Mucosa of rectum (tissue), 2 donors: Measurements from ENCODE around the gene PDPN.

ENCODE experiments used
- H3K27ac ChIP-seq, 2 donors: one replicate each; pipeline ENCODE4 v1.7.0; 2013; ENCODE audit warnings: inconsistent platforms in 2 of 2, low read depth in 2 of 2, low read length in 2 of 2
- H3K27me3 ChIP-seq, 2 donors: one replicate each; pipeline ENCODE4 v1.7.0; 2013; ENCODE audit warnings: low read length in 2 of 2; ENCODE audit not compliant: control insufficient read depth in 2 of 2, insufficient read depth in 2 of 2
- H3K36me3 ChIP-seq, 2 donors: one replicate each; pipeline ENCODE4 v1.7.0; 2013; ENCODE audit warnings: low read length in 2 of 2; ENCODE audit not compliant: control insufficient read depth in 2 of 2, insufficient read depth in 2 of 2
- H3K4me1 ChIP-seq, 2 donors: one replicate each; pipeline ENCODE4 v1.7.0; 2013; ENCODE audit warnings: low read length in 2 of 2, mild to moderate bottlenecking in 1 of 2; ENCODE audit not compliant: control insufficient read depth in 2 of 2, insufficient read depth in 2 of 2
- H3K4me3 ChIP-seq, 2 donors: one replicate each; pipeline ENCODE4 v1.7.0; 2013; ENCODE audit warnings: low read length in 2 of 2
- H3K9ac ChIP-seq, 2 donors: one replicate each; pipeline ENCODE4 v1.7.0; 2013; ENCODE audit warnings: low read length in 2 of 2, low read depth in 1 of 2, mild to moderate bottlenecking in 1 of 2
- H3K9me3 ChIP-seq, 2 donors: one replicate each; pipeline ENCODE4 v1.7.0; 2013; ENCODE audit warnings: low read length in 2 of 2; ENCODE audit not compliant: control insufficient read depth in 2 of 2
- donor health status: healthy.
- donor health status: Normal muscosa, but diverticular disease.

PDPN gene

DNA sequence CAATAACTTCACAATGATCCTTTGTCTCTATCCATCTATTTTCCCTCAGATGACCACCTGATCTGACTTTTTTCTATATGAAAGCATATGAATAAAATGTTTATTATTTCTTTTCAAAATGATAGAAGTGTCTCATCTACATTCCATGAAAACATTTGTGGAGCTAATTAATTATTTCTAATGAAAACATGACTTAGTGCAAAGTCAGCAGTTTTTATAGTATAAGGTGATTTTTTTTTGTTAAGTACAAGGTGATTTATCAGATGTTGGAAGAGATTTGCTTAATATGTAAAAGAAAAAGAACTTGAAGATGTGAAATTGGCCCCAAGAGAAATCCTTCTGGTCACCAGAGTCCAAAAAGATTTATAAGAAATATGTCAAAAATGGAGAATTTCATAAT is 43.5 kb downstream of the PDPN start:
- no peaks in the 10 kb centered on the region for H3K9me3 ChIP-seq
- H3K9ac ChIP-seq = no peak overlapping the region
- H3K27ac ChIP-seq = no peak overlapping the region
- no peaks in the 10 kb centered on the region for H3K4me1 ChIP-seq
- no peaks in the 10 kb centered on the region for H3K27me3 ChIP-seq
- H3K4me3 ChIP-seq = no peak overlapping the region
- no peaks in the 10 kb centered on the region for H3K36me3 ChIP-seq

DNA sequence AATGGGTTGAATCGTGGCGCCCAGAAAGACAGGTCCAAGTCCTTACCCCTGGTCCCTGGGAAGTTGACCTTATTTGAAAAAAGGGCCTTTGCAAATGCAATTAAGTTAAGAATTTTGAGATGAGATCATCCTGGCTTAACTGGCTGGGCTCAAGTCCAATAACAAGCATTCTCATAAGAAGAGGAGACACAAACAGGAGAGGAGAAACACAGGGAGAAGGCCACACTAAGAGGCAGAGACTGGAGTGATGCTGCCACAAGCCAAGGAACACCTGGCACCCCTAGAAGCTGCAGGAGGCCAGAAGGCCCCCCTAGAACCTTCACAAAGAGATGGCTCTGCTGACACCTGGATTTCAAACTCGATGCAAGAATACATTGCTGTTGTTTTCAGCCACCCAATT is 44.6 kb downstream of the PDPN start:
- H3K36me3 ChIP-seq = no peaks in the 10 kb centered on the region
- no peak overlapping the region for H3K4me3 ChIP-seq
- H3K27ac ChIP-seq = no peak overlapping the region
- H3K4me1 ChIP-seq = no peaks in the 10 kb centered on the region
- no peak overlapping the region for H3K9ac ChIP-seq
- no peaks in the 10 kb centered on the region for H3K9me3 ChIP-seq
- no peaks in the 10 kb centered on the region for H3K27me3 ChIP-seq

GRCh38 chr1:13628711-13629110 is 45.1 kb downstream of the PDPN start:
- no peaks in the 10 kb centered on the region for H3K9me3 ChIP-seq

DNA sequence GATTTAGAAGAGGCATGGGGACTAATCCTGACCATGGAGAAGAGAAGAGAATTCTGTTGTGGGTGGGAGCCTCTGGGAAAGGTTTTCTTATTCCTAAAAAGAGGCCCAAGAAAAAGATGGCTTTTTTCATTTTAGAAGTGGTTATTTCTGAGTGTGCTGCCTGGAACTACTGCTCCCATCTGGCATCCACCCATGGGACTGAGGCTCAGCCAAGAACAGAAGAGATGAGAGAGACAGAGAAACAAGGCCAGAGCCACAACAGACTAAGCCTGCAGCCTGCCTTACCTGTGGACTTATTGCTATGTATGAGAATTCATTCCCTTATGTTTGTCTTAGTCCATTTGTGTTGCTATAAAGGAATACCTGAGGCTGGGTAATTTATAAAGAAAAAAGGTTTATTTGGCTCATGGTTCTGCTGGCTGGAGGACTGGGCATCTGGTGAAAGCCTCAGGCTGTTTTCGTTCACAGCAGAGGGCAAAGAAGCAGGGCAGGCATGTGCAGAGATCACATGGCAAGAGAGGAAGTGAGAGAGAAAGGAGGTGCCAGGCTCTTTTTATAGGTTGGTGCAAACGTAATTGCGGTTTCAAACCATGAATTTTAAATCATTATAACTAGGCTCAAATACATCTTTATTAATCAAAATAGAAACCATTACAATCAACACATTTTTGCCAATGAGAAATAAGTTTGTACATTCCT is 58.8 kb downstream of the PDPN start:
- H3K9me3 ChIP-seq = peaks cover 0 to 3% of the 10 kb centered on the region in 2 donors
- H3K4me1 ChIP-seq = no peaks in the 10 kb centered on the region
- no peak overlapping the region for H3K27ac ChIP-seq
- H3K27me3 ChIP-seq = no peaks in the 10 kb centered on the region
- no peak overlapping the region for H3K4me3 ChIP-seq
- no peak overlapping the region for H3K9ac ChIP-seq
- no peaks in the 10 kb centered on the region for H3K36me3 ChIP-seq

More at GRCh38 chr1:13628711-13629110, 45.1 kb downstream of the PDPN start:
- H3K27me3 ChIP-seq = no peaks in the 10 kb centered on the region
- H3K4me3 ChIP-seq = no peak overlapping the region
- H3K36me3 ChIP-seq = no peaks in the 10 kb centered on the region
- H3K27ac ChIP-seq = no peak overlapping the region
- no peaks in the 10 kb centered on the region for H3K4me1 ChIP-seq
- H3K9ac ChIP-seq = no peak overlapping the region

- H3K9me3 ChIP-seq = peaks cover 0 to 3% of the 10 kb centered on the region in 2 donors
- H3K4me1 ChIP-seq = no peaks in the 10 kb centered on the region
- H3K27ac ChIP-seq = no peak overlapping the region
- H3K36me3 ChIP-seq = no peaks in the 10 kb centered on the region
- no peak overlapping the region for H3K4me3 ChIP-seq
- no peaks in the 10 kb centered on the region for H3K27me3 ChIP-seq
- H3K9ac ChIP-seq = no peak overlapping the region
Observed at GRCh38 chr1:13643017-13643416, 59.4 kb downstream of the PDPN start.

DNA sequence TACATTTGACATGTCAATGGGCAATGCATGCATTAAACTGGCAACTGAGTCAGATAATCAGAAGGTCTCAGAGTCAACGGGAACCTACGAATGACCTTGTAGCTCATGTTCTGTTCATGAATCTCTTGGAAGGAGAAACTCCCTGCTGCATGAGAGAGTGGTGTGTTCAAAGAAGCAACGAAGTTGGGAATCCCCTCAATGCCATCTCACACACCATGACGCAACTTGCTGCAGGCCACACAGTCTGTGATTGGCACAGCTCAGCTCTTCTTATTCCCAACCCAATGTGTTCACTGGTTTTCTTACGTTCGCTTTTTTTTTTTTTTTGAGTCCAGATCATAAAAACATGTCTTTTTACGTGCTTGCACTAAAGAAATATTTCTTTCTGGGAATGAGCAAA is 62.9 kb downstream of the PDPN start:
- Histone ChIP-seq H3K36me3 (no peaks in the 10 kb centered on the region), H3K9me3 (no peaks in the 10 kb centered on the region), H3K9ac (no peak overlapping the region), H3K27me3 (no peaks in the 10 kb centered on the region), H3K27ac (no peak overlapping the region), H3K4me3 (no peak overlapping the region), H3K4me1 (no peaks in the 10 kb centered on the region)

DNA sequence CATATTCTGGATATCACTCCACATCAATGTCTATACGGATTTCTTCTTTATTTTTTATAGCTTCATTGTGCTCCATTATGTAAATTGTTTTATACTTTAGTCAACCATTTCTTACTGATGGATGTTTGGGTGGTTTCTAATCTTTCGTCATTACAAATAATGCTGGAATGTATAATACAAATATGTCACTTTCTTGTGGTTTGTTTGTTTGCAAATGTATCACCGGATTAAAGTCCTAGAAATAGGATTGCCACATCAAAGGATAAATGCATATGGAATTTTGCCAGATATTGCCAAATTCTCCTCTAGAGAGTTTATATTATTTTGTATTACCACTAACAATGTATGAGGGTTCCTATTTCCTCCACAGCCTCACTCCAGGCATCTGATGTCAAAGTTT is 67.6 kb downstream of the PDPN start:
- H3K4me3 ChIP-seq = no peak overlapping the region
- no peaks in the 10 kb centered on the region for H3K27me3 ChIP-seq
- H3K9ac ChIP-seq = no peak overlapping the region
- H3K9me3 ChIP-seq = no peaks in the 10 kb centered on the region
- H3K36me3 ChIP-seq = no peaks in the 10 kb centered on the region
- no peaks in the 10 kb centered on the region for H3K4me1 ChIP-seq
- no peak overlapping the region for H3K27ac ChIP-seq

- Histone ChIP-seq H3K27ac (no peak overlapping the region), H3K4me1 (no peaks in the 10 kb centered on the region), H3K9me3 (no peaks in the 10 kb centered on the region), H3K9ac (no peak overlapping the region), H3K36me3 (no peaks in the 10 kb centered on the region), H3K27me3 (no peaks in the 10 kb centered on the region), H3K4me3 (no peak overlapping the region)
Observed at GRCh38 chr1:13652238-13652637, 68.6 kb downstream of the PDPN start.

GRCh38 chr1:13661539-13661938 is 77.9 kb downstream of the PDPN start:
- no peak overlapping the region for H3K27ac ChIP-seq
- H3K4me1 ChIP-seq = no peaks in the 10 kb centered on the region
- no peaks in the 10 kb centered on the region for H3K9me3 ChIP-seq
- no peaks in the 10 kb centered on the region for H3K36me3 ChIP-seq
- H3K27me3 ChIP-seq = peaks cover 0 to 5% of the 10 kb centered on the region in 2 donors
- no peak overlapping the region for H3K9ac ChIP-seq
- no peak overlapping the region for H3K4me3 ChIP-seq

DNA sequence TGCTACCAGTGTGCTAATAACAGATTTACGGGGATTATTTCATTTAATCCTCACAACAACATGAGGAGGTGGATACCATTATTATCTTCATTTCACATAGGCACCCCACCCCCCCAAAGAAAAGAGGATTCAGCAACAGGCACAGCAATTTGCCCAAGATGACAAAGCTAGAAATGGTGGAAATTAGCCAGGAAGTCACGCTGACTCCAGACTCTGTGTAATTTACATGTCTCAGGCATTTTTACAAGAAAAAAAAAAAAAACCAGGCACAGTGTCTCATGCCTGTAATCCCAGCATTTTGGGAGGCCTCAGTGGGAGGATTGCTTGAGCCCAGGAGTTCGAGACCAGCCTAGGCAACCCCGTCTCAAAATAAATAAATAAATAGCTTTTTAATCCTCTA is 78.9 kb downstream of the PDPN start:
- H3K27ac ChIP-seq = peak overlapping the region in 1 of 2 donors; percentile 15
- no peaks in the 10 kb centered on the region for H3K36me3 ChIP-seq
- H3K27me3 ChIP-seq = peaks cover 0 to 5% of the 10 kb centered on the region in 2 donors
- H3K9me3 ChIP-seq = no peaks in the 10 kb centered on the region
- no peak overlapping the region for H3K4me3 ChIP-seq
- H3K4me1 ChIP-seq = no peaks in the 10 kb centered on the region
- no peak overlapping the region for H3K9ac ChIP-seq
